Measurements from ENCODE around the gene RAI14. TPM values are rescaled to one million over a fixed set of nuclear protein-coding genes. Genes with fewer than 3 reads are reported as not detected.
"Not testable (repeated sequence)": the region's sequence is repeated elsewhere in the genome, so short reads cannot be mapped to it uniquely, and the experiment has no call there.

RAI14 gene
- total RNA-seq, 3 donors from 2014 or later = 12.5 to 38.7 (median 22.4) TPM

DNA sequence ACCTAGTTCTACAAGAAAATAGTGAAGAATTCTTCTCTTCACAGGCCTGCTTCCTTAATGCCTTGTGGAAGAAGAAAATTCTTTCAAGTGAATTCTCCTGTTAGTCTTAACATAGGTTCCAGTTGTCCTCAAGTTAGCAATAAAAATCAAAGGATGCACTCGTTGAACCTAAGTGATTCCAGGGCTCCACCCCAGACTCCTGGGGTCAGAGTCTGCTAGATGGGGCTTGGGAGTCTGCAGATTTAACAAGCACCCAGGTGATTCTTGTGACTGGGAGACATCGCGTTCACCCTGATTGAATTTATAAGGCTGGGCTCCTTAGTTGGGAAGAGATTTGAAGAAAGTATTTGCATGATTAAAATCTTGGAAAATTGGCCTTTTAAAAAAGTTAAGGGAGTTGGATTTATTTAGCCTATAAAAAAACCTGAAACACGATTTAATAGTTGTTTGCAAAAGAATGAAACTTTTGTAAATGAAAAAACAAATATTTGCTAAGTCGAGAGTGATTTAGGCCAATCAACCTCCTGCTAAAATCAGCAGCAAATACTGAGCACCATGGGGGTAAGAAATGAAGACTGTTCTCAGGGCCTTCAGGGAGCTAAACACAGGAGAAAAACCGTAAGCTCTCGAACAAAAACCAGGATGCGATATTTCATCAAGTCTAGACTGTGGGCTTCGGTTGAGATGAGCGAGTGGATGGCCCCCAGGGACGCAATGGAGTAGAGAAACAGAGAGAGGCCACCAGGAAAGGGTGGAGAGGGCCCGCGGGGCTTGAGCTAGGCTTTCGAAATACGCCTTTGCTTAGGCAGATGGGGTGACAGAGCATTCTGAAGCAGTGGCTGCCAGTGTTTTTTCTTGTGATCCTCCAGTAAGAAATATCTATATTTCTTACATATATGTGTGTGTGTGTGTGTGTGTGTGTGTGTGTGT, 95.9 kb downstream of the RAI14 start:
- H3K9me3 ChIP-seq = no peaks in the 10 kb centered on the region

DNA sequence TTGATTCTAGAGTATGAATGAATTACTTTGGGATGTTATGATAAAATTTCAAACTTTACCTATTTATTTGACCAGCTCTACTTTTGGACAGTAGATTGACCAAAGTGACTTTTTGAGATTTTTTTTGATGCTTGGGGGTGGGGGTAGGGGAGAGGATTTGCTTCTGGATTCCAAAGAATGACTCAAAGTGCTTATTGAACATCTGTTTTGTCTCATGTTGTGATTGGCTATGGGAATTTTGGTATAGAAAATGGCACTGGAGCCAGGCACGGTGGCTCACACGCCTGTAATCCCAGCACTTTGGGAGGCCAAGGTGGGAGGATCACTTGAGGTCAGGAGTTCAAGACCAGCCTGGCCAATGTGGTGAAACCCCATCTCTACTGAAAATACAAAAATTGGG, 97.1 kb downstream of the RAI14 start:
- DNase-seq (ENCODE audit: low spot score in 2 of 2); H3K27me3 ChIP-seq; H3K4me3 ChIP-seq; intact Hi-C loops (cut with DNase I; ENCODE audit: low total_unique reads); H3K36me3 ChIP-seq; H3K27ac ChIP-seq; H3K9me3 ChIP-seq; H3K4me1 ChIP-seq: not testable (repeated sequence)

More for the DNA sequence above, 95.9 kb downstream of the RAI14 start:
- H3K27me3 ChIP-seq = no peaks in the 10 kb centered on the region
- no peak overlapping the region for H3K4me3 ChIP-seq
- intact Hi-C loops (cut with DNase I; ENCODE audit: low total_unique reads) = no loop called here
- TF ChIP-seq, protein P1, sequence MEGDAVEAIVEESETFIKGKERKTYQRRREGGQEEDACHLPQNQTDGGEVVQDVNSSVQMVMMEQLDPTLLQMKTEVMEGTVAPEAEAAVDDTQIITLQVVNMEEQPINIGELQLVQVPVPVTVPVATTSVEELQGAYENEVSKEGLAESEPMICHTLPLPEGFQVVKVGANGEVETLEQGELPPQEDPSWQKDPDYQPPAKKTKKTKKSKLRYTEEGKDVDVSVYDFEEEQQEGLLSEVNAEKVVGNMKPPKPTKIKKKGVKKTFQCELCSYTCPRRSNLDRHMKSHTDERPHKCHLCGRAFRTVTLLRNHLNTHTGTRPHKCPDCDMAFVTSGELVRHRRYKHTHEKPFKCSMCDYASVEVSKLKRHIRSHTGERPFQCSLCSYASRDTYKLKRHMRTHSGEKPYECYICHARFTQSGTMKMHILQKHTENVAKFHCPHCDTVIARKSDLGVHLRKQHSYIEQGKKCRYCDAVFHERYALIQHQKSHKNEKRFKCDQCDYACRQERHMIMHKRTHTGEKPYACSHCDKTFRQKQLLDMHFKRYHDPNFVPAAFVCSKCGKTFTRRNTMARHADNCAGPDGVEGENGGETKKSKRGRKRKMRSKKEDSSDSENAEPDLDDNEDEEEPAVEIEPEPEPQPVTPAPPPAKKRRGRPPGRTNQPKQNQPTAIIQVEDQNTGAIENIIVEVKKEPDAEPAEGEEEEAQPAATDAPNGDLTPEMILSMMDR (IDR thresholded peaks at IDR 0.05) = no peak
- TF ChIP-seq POLR2A (IDR thresholded peaks at IDR 0.05) = no peak
- no peak for TF ChIP-seq POLR2AphosphoS5 (IDR thresholded peaks at IDR 0.05)
- no peaks in the 10 kb centered on the region for H3K36me3 ChIP-seq
- no peak for DNase-seq (ENCODE audit: low spot score in 2 of 2)
- H3K27ac ChIP-seq = no peak overlapping the region
- H3K4me1 ChIP-seq = no peaks in the 10 kb centered on the region

DNA sequence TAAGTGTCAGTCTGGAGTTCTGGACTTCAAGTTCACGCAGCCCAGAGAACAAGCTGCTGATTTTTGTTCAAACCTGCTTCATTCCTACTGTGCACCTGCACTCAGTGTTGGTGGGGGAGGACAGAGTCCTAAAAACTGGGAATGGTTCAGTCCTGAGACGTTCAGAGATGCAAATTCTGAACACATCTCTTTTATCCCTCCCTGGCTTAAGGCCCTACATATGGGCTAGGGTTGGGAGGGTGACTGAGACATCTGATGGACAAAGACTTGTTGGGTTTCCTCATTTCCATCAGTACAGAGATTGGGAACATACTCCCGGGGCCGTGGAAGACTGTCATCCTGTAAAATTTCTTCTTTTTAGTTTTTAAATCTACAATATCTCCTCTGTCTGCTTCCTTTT, 99.8 kb downstream of the RAI14 start:
- no peak for DNase-seq (ENCODE audit: low spot score in 2 of 2)
- intact Hi-C loops (cut with DNase I; ENCODE audit: low total_unique reads) = no loop called here
- Histone ChIP-seq H3K4me3 (no peak overlapping the region), H3K9me3 (no peaks in the 10 kb centered on the region), H3K4me1 (no peaks in the 10 kb centered on the region), H3K27me3 (no peaks in the 10 kb centered on the region), H3K36me3 (no peaks in the 10 kb centered on the region), H3K27ac (no peak overlapping the region)
- TF ChIP-seq POLR2AphosphoS5 (IDR thresholded peaks at IDR 0.05) (no peak), POLR2A (IDR thresholded peaks at IDR 0.05) (no peak)
- TF ChIP-seq, protein P1 (IDR thresholded peaks at IDR 0.05) = no peak

DNA sequence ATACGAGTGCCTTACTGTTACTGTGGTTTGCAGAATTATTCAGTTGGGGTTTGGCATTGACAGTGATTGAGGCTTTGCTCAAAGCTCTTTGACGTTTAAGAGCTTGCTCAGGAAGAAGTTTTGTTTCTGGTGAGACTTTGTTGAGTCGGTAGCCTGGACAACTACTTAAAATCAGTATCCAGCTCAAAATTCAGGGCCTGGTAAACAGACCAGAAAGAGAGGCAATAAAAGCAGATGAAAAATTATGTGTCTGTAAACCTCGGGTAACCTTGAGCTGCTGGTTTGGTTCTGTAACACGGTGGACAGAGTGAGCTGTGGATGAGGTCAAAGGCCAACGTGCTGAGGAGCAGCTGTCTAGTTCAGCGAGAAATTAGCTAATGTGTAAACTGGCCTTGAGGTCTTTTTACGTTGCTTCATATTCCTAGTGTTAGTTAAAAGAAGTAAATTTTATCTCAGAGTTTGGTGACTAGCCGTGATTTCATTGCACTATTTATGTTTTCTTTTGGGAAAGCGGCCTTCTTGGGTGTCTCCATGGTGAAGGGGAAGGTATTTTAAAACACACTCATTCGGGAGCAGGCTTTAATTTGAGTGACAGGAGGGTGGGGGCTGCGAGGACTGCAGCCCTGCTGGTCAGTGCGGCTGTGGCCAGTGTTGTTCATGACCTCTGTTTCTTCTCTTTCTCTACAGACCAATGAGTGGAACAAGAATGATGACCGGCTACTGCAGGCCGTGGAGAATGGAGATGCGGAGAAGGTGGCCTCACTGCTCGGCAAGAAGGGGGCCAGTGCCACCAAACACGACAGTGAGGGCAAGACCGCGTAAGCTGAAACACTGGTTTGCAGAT, 100.9 kb downstream of the RAI14 start:
- intact Hi-C loops (cut with DNase I; ENCODE audit: low total_unique reads) = no loop called here
- Histone ChIP-seq H3K9me3 (no peaks in the 10 kb centered on the region), H3K4me3 (no peak overlapping the region), H3K36me3 (no peaks in the 10 kb centered on the region), H3K4me1 (no peaks in the 10 kb centered on the region), H3K27ac (no peak overlapping the region), H3K27me3 (no peaks in the 10 kb centered on the region)
- no peak for DNase-seq (ENCODE audit: low spot score in 2 of 2)
- TF ChIP-seq, protein P1 (IDR thresholded peaks at IDR 0.05) = no peak
- TF ChIP-seq POLR2AphosphoS5 (IDR thresholded peaks at IDR 0.05) = no peak
- no peak for TF ChIP-seq POLR2A (IDR thresholded peaks at IDR 0.05)

DNA sequence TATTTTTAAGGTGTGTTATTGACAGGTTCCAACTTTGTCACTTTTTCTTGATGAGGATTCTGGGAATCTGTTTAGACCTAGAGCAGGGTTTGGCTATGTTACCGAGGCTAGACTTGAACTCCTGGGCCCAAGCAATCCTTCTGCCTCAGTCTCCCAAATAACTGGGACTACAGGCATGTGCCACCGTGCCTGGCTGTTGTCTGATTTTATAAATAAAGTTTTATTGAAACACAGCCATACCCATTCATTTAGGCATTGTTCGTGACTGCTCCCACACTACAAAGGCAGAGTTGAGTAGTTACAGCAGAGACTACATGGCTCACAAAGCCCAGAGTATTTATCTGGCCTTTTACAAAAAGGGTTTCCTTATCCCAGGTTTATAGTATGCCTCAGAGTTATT, 102.4 kb downstream of the RAI14 start:
- no peak for DNase-seq (ENCODE audit: low spot score in 2 of 2)
- TF ChIP-seq POLR2A (IDR thresholded peaks at IDR 0.05) (no peak), POLR2AphosphoS5 (IDR thresholded peaks at IDR 0.05) (no peak)
- TF ChIP-seq, protein P1 (IDR thresholded peaks at IDR 0.05) = no peak
- no peaks in the 10 kb centered on the region for H3K27me3 ChIP-seq
- no peaks in the 10 kb centered on the region for H3K9me3 ChIP-seq
- H3K4me3 ChIP-seq = no peak overlapping the region
- intact Hi-C loops (cut with DNase I; ENCODE audit: low total_unique reads) = no loop called here
- no peak overlapping the region for H3K27ac ChIP-seq
- H3K36me3 ChIP-seq = no peaks in the 10 kb centered on the region
- H3K4me1 ChIP-seq = no peaks in the 10 kb centered on the region

DNA sequence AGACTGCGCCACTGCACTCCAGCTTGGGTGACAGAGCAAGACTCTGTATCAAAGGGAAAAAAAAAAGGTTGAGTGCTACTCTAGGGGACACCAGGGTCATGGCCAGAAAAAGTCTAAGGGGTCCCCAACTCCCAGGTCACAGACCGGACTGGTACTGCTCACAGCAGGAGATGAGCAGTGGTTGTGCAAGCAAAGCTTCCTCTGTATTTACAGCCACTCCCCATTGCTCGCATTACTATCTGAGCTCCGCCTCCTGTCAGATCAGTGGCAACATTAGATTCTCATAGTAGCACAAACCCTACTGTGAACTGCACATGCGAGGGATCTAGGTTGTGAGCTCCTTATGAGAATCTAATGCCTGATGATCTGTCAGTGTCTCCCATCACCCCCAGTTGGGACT, 103.1 kb downstream of the RAI14 start:
- H3K4me1 ChIP-seq; intact Hi-C loops (cut with DNase I; ENCODE audit: low total_unique reads); H3K36me3 ChIP-seq; H3K4me3 ChIP-seq; DNase-seq (ENCODE audit: low spot score in 2 of 2); H3K27ac ChIP-seq; H3K27me3 ChIP-seq; H3K9me3 ChIP-seq: not testable (repeated sequence)
